Panc1 (cell line): ENCODE measurements around the gene MAPK8IP3. TPM values are rescaled to one million over a fixed set of nuclear protein-coding genes. Genes with fewer than 3 reads are reported as not detected.
A peak's percentile ranks its signal among the peaks of the same experiment; 100 is the strongest.

Experiments used
- ATAC-seq: fragments of 200-7000 bp; cut with Tn5 transposase; 2 replicates; pipeline ENCODE4 v1.9.1; 2020; ENCODE audit warnings: mild to moderate bottlenecking, moderate library complexity
- BruUV-seq: library from RNA; stranded (reverse); fragments of 400-500 nt; replicated peaks from 2 replicates; lab custom pipeline; 2021; lab: Mats Ljungman, UMichigan
- CTCF ChIA-PET: fragments of 300-600 bp; sonication (Branson Sonifier 250); formaldehyde crosslinking; loops from one replicate; lab custom pipeline; 2022; ENCODE audit warnings: antibody characterized with exemption; lab: Charles Lee
- POLR2A ChIA-PET: fragments of 300-600 bp; sonication (Branson Sonifier 250); formaldehyde crosslinking; loops from one replicate; lab custom pipeline; 2022; ENCODE audit warnings: antibody characterized with exemption; lab: Charles Lee
- DNase-seq: peaks from one replicate; pipeline ENCODE4 v3.0.0-alpha.2; 2010; ENCODE audit warnings: low read depth, low spot score
- H3K27ac ChIP-seq: 2 replicates; pipeline ENCODE4 v1.5.1; 2011; ENCODE audit warnings: mild to moderate bottlenecking, low read length, inconsistent platforms
- H3K27me3 ChIP-seq: fragments of 200-500 bp; sonication (Bioruptor generic); 2 replicates; pipeline ENCODE4 v1.6.0; 2014; ENCODE audit warnings: low read length, inconsistent platforms; ENCODE audit not compliant: control insufficient read depth, insufficient read depth
- H3K36me3 ChIP-seq: fragments of 200-500 bp; sonication (Bioruptor generic); 2 replicates; pipeline ENCODE4 v1.5.1; 2014; ENCODE audit warnings: inconsistent platforms, mild to moderate bottlenecking, low read length, moderate library complexity; ENCODE audit not compliant: control insufficient read depth, insufficient read depth
- H3K4me1 ChIP-seq: 2 replicates; pipeline ENCODE4 v1.5.1; 2011; ENCODE audit warnings: inconsistent platforms, mild to moderate bottlenecking, low read length, moderate library complexity; ENCODE audit not compliant: control insufficient read depth, insufficient read depth
- H3K4me3 ChIP-seq, 2 experiments: 2 replicates each; pipeline ENCODE4 v1.5.1; 2011 to 2012; ENCODE audit warnings: low read depth in 2 of 2, low read length in 2 of 2, mild to moderate bottlenecking in 2 of 2, inconsistent platforms in 1 of 2, moderate library complexity in 1 of 2
- H3K9me3 ChIP-seq: fragments of 200-500 bp; sonication (Bioruptor generic); 2 replicates; pipeline ENCODE4 v1.5.1; 2014; ENCODE audit warnings: low read depth, mild to moderate bottlenecking, inconsistent platforms, low read length, moderate library complexity; ENCODE audit not compliant: control insufficient read depth, insufficient read depth
- POLR2AphosphoS5 ChIP-seq: IDR thresholded peaks from 2 replicates; pipeline ENCODE4 v1.6.1; 2012; ENCODE audit warnings: mild to moderate bottlenecking, low read depth, low read length, moderate library complexity
- SIN3A ChIP-seq: IDR thresholded peaks from 2 replicates; pipeline ENCODE4 v1.6.1; 2012; ENCODE audit warnings: low read depth, mild to moderate bottlenecking, low read length, moderate library complexity, borderline replicate concordance; ENCODE audit not compliant: insufficient read depth
- TCF7L2 ChIP-seq: IDR thresholded peaks from 2 replicates; pipeline ENCODE4 v1.6.1; 2011; ENCODE audit warnings: mild to moderate bottlenecking, low read depth, low read length, inconsistent platforms
- in situ Hi-C: cut with HindIII; loops from 2 replicates; pipeline ENCODE4 v1.10.0; 2016; ENCODE audit warnings: low sequenced_read_pairs, low pct_unique_long_range_greater_than_20kb
- intact Hi-C: fragments of 100-400 bp; cut with micrococcal nuclease; formaldehyde crosslinking; loops from one replicate; pipeline ENCODE4 v1.10.0; 2022; ENCODE audit not compliant: unreplicated experiment
- total RNA-seq: library from RNA; stranded (reverse); gene quantifications from one replicate; pipeline ENCODE4 v1.2.1, GENCODE V29; 2021; ENCODE audit not compliant: unreplicated experiment
- TF ChIP-seq, protein P1 (sequence below): fragments of 450-650 bp; IDR thresholded peaks from 2 replicates; pipeline ENCODE4 v1.5.1; 2017; ENCODE audit warnings: mild to moderate bottlenecking
- TF ChIP-seq, protein P2 (sequence below), 2 experiments: IDR thresholded peaks; 2 replicates each; pipeline ENCODE4 v1.6.1; 2011 to 2012; ENCODE audit warnings: low read depth in 2 of 2, control low read depth in 1 of 2, low read length in 1 of 2, mild to moderate bottlenecking in 1 of 2, moderate library complexity in 1 of 2; ENCODE audit not compliant: insufficient read depth in 1 of 2

Gene MAPK8IP3
- total RNA-seq, 1 experiment from 2014 or later = 108 TPM

DNA sequence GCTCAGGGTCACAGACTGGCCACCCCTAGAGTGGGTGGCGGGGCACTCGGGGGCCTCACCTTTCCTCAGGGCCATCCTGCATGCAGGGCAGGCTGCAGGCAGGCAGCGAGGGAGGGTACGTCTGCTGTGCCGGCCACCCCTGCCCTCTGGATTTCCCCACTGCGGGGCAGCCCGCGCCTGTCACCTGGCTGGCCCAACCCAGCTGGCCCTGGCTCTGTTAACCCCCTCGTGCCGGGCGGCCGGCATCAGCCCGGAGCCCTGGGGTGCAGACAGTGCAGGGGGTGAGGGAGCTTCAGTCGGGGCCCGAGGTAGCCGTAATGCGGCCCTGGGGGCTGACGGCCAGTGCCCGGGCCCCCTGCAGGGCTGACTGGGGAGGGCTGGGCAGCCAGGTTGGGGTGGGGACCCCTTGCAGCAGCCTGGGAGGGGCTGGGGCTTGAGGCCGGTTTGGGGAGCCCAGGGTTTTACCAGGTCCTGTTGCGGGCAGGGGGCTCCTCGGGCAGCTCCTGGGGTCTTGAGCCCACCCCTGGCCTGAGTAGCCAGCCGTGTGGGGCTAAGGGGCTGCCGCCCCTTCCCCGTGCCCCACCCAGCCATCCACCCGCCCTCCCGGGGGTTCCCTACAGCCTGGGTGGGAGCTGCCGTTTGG is 87.7 kb downstream of the MAPK8IP3 start, which contains the start of gene IGFALS:
Gene IGFALS, minus strand, starts transcription at position 128 of the 643 bp plus-strand sequence. Its CDS starts 53 bp downstream, at position 75.
- CTCF ChIA-PET = interaction anchor here (0.6 kb wide), 1 partner anchor 54 kb away, joined by 5 read pairs; no protein-coding TSS in a partner anchor
- BruUV-seq = no TSS peak

DNA sequence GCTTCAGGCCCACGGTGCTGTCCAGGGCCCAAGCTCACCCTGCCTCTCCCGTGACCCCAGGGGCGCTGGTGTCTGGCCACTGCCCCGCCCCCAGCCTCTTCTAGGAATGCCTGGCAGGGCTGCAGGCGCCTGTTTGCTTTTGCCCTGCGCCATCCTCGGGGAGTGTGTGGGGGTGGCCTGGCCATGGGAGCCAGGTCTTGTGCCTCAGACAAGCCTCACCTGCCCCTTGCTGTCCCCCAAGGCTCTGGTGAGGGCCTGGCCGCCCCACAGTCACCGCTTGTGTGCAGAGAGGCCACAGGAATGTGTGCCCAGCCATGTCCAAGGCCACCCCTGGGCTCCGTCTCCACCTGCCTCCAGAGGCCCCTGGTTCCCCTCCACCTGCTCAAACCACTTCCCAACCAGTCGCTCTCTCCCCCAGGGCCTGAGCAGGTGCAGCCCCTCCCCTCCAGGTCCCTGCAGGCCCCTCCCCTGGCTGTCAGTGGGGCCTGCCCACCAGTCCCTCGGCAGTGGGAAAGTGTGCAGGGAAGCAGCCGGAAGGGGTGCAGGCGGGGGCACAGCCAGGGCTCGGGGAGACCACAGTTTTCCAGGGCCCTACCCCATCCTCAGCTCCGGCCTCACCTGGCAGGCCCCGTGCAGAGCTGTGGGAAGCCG is 88.4 kb downstream of the MAPK8IP3 start:
- in situ Hi-C loops = no loop called here
- ATAC-seq = peak; percentile 39
- ChIA-PET CTCF (interaction anchor here (0.6 kb wide), 1 partner anchor 54 kb away, joined by 5 read pairs; no protein-coding TSS in a partner anchor), POLR2A (no interaction called here)
- Histone ChIP-seq H3K27ac (no peak overlapping the region), H3K4me3 (no peak overlapping the region), H3K4me1 (peaks cover 3% of the 10 kb centered on the region; the same call in 1 of the 2 replicates), H3K36me3 (no peaks in the 10 kb centered on the region), H3K9me3 (no peaks in the 10 kb centered on the region; the same call in 1 of the 2 replicates), H3K27me3 (no peaks in the 10 kb centered on the region)
- DNase-seq = no peak
- TF ChIP-seq, protein P1, sequence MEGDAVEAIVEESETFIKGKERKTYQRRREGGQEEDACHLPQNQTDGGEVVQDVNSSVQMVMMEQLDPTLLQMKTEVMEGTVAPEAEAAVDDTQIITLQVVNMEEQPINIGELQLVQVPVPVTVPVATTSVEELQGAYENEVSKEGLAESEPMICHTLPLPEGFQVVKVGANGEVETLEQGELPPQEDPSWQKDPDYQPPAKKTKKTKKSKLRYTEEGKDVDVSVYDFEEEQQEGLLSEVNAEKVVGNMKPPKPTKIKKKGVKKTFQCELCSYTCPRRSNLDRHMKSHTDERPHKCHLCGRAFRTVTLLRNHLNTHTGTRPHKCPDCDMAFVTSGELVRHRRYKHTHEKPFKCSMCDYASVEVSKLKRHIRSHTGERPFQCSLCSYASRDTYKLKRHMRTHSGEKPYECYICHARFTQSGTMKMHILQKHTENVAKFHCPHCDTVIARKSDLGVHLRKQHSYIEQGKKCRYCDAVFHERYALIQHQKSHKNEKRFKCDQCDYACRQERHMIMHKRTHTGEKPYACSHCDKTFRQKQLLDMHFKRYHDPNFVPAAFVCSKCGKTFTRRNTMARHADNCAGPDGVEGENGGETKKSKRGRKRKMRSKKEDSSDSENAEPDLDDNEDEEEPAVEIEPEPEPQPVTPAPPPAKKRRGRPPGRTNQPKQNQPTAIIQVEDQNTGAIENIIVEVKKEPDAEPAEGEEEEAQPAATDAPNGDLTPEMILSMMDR = no peak
- TF ChIP-seq TCF7L2 (no peak), POLR2AphosphoS5 (no peak)
- TF ChIP-seq, protein P2, sequence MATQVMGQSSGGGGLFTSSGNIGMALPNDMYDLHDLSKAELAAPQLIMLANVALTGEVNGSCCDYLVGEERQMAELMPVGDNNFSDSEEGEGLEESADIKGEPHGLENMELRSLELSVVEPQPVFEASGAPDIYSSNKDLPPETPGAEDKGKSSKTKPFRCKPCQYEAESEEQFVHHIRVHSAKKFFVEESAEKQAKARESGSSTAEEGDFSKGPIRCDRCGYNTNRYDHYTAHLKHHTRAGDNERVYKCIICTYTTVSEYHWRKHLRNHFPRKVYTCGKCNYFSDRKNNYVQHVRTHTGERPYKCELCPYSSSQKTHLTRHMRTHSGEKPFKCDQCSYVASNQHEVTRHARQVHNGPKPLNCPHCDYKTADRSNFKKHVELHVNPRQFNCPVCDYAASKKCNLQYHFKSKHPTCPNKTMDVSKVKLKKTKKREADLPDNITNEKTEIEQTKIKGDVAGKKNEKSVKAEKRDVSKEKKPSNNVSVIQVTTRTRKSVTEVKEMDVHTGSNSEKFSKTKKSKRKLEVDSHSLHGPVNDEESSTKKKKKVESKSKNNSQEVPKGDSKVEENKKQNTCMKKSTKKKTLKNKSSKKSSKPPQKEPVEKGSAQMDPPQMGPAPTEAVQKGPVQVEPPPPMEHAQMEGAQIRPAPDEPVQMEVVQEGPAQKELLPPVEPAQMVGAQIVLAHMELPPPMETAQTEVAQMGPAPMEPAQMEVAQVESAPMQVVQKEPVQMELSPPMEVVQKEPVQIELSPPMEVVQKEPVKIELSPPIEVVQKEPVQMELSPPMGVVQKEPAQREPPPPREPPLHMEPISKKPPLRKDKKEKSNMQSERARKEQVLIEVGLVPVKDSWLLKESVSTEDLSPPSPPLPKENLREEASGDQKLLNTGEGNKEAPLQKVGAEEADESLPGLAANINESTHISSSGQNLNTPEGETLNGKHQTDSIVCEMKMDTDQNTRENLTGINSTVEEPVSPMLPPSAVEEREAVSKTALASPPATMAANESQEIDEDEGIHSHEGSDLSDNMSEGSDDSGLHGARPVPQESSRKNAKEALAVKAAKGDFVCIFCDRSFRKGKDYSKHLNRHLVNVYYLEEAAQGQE (IDR thresholded peaks at IDR 0.05; ENCODE audit: insufficient read depth in 1 of 2, low read depth in 2 of 2, low read length in 1 of 2) = no peak
- no TSS peak for BruUV-seq
- intact Hi-C loops = no loop called here

More for the DNA sequence above, 87.7 kb downstream of the MAPK8IP3 start, which contains the start of gene IGFALS:
- POLR2A ChIA-PET = no interaction called here
- no peaks in the 10 kb centered on the region for H3K27me3 ChIP-seq
- H3K4me3 ChIP-seq = no peak within 1 kb of the TSS
- DNase-seq (no peak), ATAC-seq (no peak)
- peaks cover 3% of the 10 kb centered on the region; the same call in 1 of the 2 replicates for H3K4me1 ChIP-seq
- no peaks in the 10 kb centered on the region; the same call in 1 of the 2 replicates for H3K9me3 ChIP-seq
- no peaks in the 10 kb centered on the region for H3K36me3 ChIP-seq
- intact Hi-C loops (no loop called here), in situ Hi-C loops (no loop called here)
- H3K27ac ChIP-seq = no peak within 1 kb of the TSS
- TF ChIP-seq SIN3A (no peak), TCF7L2 (no peak), POLR2AphosphoS5 (no peak)
- TF ChIP-seq, protein P2 (IDR thresholded peaks at IDR 0.05; ENCODE audit: insufficient read depth in 1 of 2, low read depth in 2 of 2, low read length in 1 of 2) = no peak
- TF ChIP-seq, protein P1 = no peak
